Endothelial cell (in vitro differentiated cells): ENCODE results near the gene PXT1. TPM values are rescaled to one million over a fixed set of nuclear protein-coding genes. Genes with fewer than 3 reads are reported as not detected.

Experiments
- DNase-seq: peaks from one replicate; pipeline ENCODE4 v3.0.0; 2021; ENCODE audit warnings: low spot score
- H3K27ac Mint-ChIP-seq: one replicate; pipeline ENCODE4 v1.8.0; 2021; ENCODE audit warnings: mixed read lengths, inconsistent platforms; ENCODE audit not compliant: unreplicated experiment
- H3K27me3 Mint-ChIP-seq: one replicate; pipeline ENCODE4 v1.8.0; 2021; ENCODE audit warnings: mild to moderate bottlenecking, moderate library complexity, mixed read lengths, inconsistent platforms; ENCODE audit not compliant: unreplicated experiment
- H3K36me3 Mint-ChIP-seq: one replicate; pipeline ENCODE4 v1.8.0; 2021; ENCODE audit warnings: mild to moderate bottlenecking, low read depth, mixed read lengths, inconsistent platforms; ENCODE audit not compliant: unreplicated experiment
- H3K4me1 Mint-ChIP-seq: one replicate; pipeline ENCODE4 v1.8.0; 2021; ENCODE audit warnings: mild to moderate bottlenecking, mixed read lengths, inconsistent platforms; ENCODE audit not compliant: unreplicated experiment
- H3K4me3 Mint-ChIP-seq: one replicate; pipeline ENCODE4 v1.8.0; 2021; ENCODE audit warnings: mild to moderate bottlenecking, mixed read lengths, inconsistent platforms; ENCODE audit not compliant: unreplicated experiment
- H3K9me3 Mint-ChIP-seq: one replicate; pipeline ENCODE4 v1.8.0; 2021; ENCODE audit warnings: mixed read lengths, inconsistent platforms; ENCODE audit not compliant: unreplicated experiment
- total RNA-seq: library from RNA; stranded (reverse); fragmentation: NEBNext Ultra II Directional; extraction: Animal tissue kit (Norgen Biotek cat#: 25700); gene quantifications from one replicate; pipeline ENCODE4 v1.2.1, GENCODE V29; 2021; ENCODE audit not compliant: unreplicated experiment
- TF ChIP-seq, protein P1 (sequence below): fragments of 200-600 bp; sonication (generic); IDR thresholded peaks from one replicate; pipeline ENCODE4 v1.5.0; 2021; ENCODE audit warnings: antibody characterized with exemption; ENCODE audit not compliant: unreplicated experiment

PXT1 gene
- total RNA-seq, 1 donor from 2014 or later, result not detected

DNA sequence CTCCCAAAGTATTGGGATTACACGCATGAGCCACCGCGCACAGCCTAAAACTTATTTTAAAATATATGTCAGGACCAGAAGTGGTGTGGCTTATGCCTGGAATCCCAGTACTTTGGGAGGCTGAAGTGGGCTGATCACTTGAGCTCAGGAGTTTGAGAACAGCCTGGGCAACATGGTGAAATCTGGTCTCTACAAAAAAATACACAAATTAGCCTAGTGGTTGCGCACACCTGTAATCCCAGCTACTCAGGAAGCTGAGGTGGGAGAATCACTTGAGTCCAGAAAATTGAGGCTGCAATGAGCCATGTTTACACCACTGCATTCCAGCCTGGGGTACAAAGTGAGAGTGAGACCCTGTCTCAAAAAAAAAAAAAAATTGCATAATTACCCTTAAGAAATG, 13.7 kb downstream of the PXT1 start:
- no peaks in the 10 kb centered on the region for H3K36me3 Mint-ChIP-seq
- no peaks in the 10 kb centered on the region for H3K4me1 Mint-ChIP-seq
- H3K9me3 Mint-ChIP-seq, result no peaks in the 10 kb centered on the region
- no peaks in the 10 kb centered on the region for H3K27me3 Mint-ChIP-seq
- no peak for DNase-seq
- H3K27ac Mint-ChIP-seq, result no peak overlapping the region
- TF ChIP-seq, protein P1, sequence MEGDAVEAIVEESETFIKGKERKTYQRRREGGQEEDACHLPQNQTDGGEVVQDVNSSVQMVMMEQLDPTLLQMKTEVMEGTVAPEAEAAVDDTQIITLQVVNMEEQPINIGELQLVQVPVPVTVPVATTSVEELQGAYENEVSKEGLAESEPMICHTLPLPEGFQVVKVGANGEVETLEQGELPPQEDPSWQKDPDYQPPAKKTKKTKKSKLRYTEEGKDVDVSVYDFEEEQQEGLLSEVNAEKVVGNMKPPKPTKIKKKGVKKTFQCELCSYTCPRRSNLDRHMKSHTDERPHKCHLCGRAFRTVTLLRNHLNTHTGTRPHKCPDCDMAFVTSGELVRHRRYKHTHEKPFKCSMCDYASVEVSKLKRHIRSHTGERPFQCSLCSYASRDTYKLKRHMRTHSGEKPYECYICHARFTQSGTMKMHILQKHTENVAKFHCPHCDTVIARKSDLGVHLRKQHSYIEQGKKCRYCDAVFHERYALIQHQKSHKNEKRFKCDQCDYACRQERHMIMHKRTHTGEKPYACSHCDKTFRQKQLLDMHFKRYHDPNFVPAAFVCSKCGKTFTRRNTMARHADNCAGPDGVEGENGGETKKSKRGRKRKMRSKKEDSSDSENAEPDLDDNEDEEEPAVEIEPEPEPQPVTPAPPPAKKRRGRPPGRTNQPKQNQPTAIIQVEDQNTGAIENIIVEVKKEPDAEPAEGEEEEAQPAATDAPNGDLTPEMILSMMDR, result peak; percentile 36
- no peak overlapping the region for H3K4me3 Mint-ChIP-seq

DNA sequence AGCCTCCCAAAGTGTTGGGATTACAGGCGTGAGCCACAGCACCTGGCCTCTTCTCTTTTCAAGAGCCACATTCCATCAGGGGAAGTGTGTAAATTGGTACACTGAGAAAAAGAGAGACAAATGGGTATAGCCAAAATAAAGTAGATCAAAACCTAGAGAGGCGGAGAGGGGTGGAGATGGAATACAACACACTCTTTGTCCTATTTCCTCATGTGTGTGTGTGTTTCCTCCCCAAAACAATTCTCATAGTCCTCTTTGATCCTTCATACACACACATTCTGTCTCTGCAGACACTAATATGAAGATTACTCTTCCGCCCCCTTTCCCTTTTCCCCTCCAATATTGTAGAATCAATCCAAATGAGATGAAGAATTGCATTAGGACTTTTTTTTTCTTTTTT, 16.0 kb downstream of the PXT1 start:
- H3K27me3 Mint-ChIP-seq, result peaks cover 2% of the 10 kb centered on the region
- peaks cover 7% of the 10 kb centered on the region for H3K4me1 Mint-ChIP-seq
- no peaks in the 10 kb centered on the region for H3K36me3 Mint-ChIP-seq
- DNase-seq, result no peak
- H3K27ac Mint-ChIP-seq, result no peak overlapping the region
- H3K4me3 Mint-ChIP-seq, result no peak overlapping the region
- H3K9me3 Mint-ChIP-seq, result no peaks in the 10 kb centered on the region
- TF ChIP-seq, protein P1, result no peak

DNA sequence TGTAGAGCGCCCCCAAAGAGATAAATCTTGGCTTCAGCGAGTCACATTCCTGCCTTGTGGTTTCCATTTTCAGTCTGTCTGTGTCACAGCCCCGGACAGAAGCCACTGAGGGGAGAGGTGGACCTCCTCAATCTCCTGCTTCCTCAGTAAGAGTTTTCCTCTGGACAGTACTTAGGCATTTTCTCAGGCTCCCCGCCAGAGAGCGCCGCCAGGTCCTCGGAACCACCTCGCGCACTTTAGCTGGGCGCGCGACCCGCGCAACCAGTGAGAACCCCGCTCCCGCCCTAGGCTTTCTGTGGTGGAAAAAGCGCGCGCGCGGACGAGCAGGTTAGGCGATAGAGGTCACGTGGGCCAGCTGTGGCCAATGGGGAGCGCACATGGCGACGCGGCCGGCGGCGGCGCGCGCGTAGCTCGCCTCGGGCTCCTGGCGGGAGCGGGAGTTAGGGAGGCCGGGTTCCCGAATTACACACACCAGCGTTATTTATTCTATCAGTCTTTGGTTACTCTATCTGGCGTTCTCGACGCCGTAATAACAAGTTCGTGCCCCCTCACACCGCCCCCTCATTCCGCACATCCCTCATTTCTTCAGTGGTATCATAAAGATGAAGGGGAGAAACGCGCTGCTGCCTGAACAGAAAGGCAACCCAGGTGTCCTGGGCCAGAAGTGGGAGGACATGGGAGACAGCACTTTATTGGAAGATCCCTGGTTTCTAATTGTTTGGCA, 19.4 kb downstream of the PXT1 start:
- Mint-ChIP-seq H3K27me3 (peaks cover 2% of the 10 kb centered on the region), H3K4me3 (peak overlapping the region; percentile 70), H3K4me1 (peaks cover 10% of the 10 kb centered on the region), H3K27ac (peak overlapping the region; percentile 80), H3K36me3 (no peaks in the 10 kb centered on the region), H3K9me3 (no peaks in the 10 kb centered on the region)
- DNase-seq, result peak; percentile 100
- TF ChIP-seq, protein P1, result no peak

DNA sequence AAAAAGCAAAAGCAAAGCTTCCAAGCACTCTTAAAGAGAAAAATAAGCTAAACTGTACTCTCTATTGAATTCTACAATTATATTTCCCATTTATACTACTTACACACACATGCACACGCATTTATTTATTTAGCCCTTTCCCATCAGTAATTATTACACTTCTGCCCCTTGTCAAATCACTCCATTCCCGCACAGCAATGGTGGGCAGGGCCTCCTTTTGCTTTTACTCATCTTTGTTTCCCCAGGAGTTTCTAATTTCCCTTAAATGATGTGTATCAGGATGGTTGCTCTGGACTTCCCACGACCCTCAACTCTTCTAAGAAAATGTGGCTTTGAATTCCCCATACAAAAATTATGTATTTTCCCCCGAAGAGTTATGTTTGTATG, 19.9 kb downstream of the PXT1 start:
- Mint-ChIP-seq H3K4me1 (peaks cover 10% of the 10 kb centered on the region), H3K9me3 (no peaks in the 10 kb centered on the region), H3K4me3 (peak overlapping the region; percentile 70), H3K27ac (peak overlapping the region; percentile 80), H3K27me3 (peaks cover 2% of the 10 kb centered on the region), H3K36me3 (no peaks in the 10 kb centered on the region)
- no peak for DNase-seq
- TF ChIP-seq, protein P1, result no peak

DNA sequence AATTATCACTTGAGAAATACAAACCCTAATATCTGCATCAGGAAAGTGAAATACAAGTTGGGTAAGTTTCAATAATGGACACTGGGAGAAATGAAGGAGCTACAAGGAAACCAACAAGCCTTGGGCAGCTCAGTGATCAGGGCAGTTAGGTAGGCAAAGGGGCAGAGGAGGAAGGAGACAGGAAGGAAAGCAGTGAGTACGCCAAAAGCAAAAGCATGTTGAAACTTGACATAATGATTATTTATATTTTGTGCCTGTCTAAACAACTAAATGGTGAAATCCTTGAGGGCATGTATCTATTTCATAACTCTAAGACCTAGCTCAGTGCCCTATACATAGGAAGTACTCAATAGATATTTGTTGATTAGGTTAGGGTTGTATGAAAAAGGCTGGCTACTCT, 23.3 kb downstream of the PXT1 start:
- Mint-ChIP-seq H3K4me1 (peaks cover 13% of the 10 kb centered on the region), H3K4me3 (no peak overlapping the region), H3K27me3 (peaks cover 2% of the 10 kb centered on the region), H3K36me3 (no peaks in the 10 kb centered on the region), H3K27ac (no peak overlapping the region), H3K9me3 (no peaks in the 10 kb centered on the region)
- TF ChIP-seq, protein P1, result no peak
- no peak for DNase-seq
